CD8-positive, alpha-beta memory T cell (primary cell): ENCODE data around the gene MUL1. TPM values are rescaled to one million over a fixed set of nuclear protein-coding genes. Genes with fewer than 3 reads are reported as not detected.

ENCODE experiments used
- CTCF ChIA-PET: fragments of 350-600 bp; sonication (Branson Sonifier 250); formaldehyde crosslinking; loops from one replicate; lab custom pipeline; 2021; ENCODE audit warnings: antibody characterized with exemption; lab: Charles Lee
- POLR2A ChIA-PET: fragments of 350-600 bp; sonication (Branson Sonifier 250); formaldehyde crosslinking; loops from one replicate; lab custom pipeline; 2021; ENCODE audit warnings: antibody characterized with exemption; lab: Charles Lee
- DNase-seq, 5 donors: peaks; one replicate each; pipeline versions ENCODE4 v3.0.0 to v3.0.0-alpha.2; 2020 to 2022; ENCODE audit warnings: mixed read lengths in 1 of 5
- H3K27ac ChIP-seq: one replicate; pipeline ENCODE4 v1.7.0; 2013; ENCODE audit warnings: low read depth, mild to moderate bottlenecking, low read length, moderate library complexity
- H3K27me3 ChIP-seq: 2 replicates; pipeline ENCODE4 v1.7.0; 2013; ENCODE audit warnings: low read length, mild to moderate bottlenecking; ENCODE audit not compliant: insufficient read depth, poor library complexity, severe bottlenecking
- H3K36me3 ChIP-seq: 2 replicates; pipeline ENCODE4 v1.7.0; 2013; ENCODE audit warnings: mild to moderate bottlenecking, low read length, moderate library complexity; ENCODE audit not compliant: insufficient read depth
- H3K4me1 ChIP-seq: 2 replicates; pipeline ENCODE4 v1.7.0; 2013; ENCODE audit warnings: mild to moderate bottlenecking, low read length, moderate library complexity; ENCODE audit not compliant: insufficient read depth
- H3K4me3 ChIP-seq: 2 replicates; pipeline ENCODE4 v1.7.0; 2013; ENCODE audit warnings: mild to moderate bottlenecking, low read length
- H3K9me3 ChIP-seq: 2 replicates; pipeline ENCODE4 v1.7.0; 2013; ENCODE audit warnings: mild to moderate bottlenecking, low read length
- H3K27ac Mint-ChIP-seq, 8 donors: one replicate each; pipeline ENCODE4 v1.8.0; 2020 to 2021; ENCODE audit warnings: mixed read lengths in 8 of 8, mild to moderate bottlenecking in 6 of 8, inconsistent platforms in 3 of 8, moderate library complexity in 3 of 8
- H3K27me3 Mint-ChIP-seq, 2 donors: one replicate each; pipeline ENCODE4 v1.8.0; 2020 to 2021; ENCODE audit warnings: mixed read lengths in 2 of 2, mild to moderate bottlenecking in 1 of 2, moderate library complexity in 1 of 2
- H3K36me3 Mint-ChIP-seq, 3 donors: one replicate each; pipeline ENCODE4 v1.8.0; 2020 to 2021; ENCODE audit warnings: mixed read lengths in 3 of 3, inconsistent platforms in 1 of 3, mild to moderate bottlenecking in 1 of 3
- H3K4me1 Mint-ChIP-seq, 3 donors: one replicate each; pipeline ENCODE4 v1.8.0; 2020 to 2021; ENCODE audit warnings: mixed read lengths in 3 of 3, inconsistent platforms in 1 of 3, mild to moderate bottlenecking in 1 of 3
- H3K4me3 Mint-ChIP-seq, 7 donors: one replicate each; pipeline ENCODE4 v1.8.0; 2020 to 2021; ENCODE audit warnings: mixed read lengths in 7 of 7, mild to moderate bottlenecking in 6 of 7, moderate library complexity in 4 of 7, inconsistent platforms in 2 of 7
- H3K9me3 Mint-ChIP-seq, 5 donors: one replicate each; pipeline ENCODE4 v1.8.0; 2020 to 2022; ENCODE audit warnings: mixed read lengths in 5 of 5, mild to moderate bottlenecking in 3 of 5, moderate library complexity in 2 of 5, inconsistent platforms in 1 of 5
- polyA plus RNA-seq: library from polyadenylated mRNA; unstranded; fragments of 300-500 nt; fragmentation: Illumina TruSeq; gene quantifications from one replicate; pipeline ENCODE4 v1.2.3, GENCODE V29; 2021
- total RNA-seq, 2 experiments: library from RNA; stranded (reverse); gene quantifications; one replicate each; pipeline ENCODE4 v1.2.3, GENCODE V29; 2021

The MUL1 gene
- total and polyA plus RNA-seq, 3 experiments from 2014 or later = 21.3 to 42.2 (median 23.3) TPM

- CTCF ChIA-PET = no interaction called here
- no peaks in the 10 kb centered on the region for H3K36me3 Mint-ChIP-seq
Measured at GRCh38 chr1:20469406-20470076, 38.4 kb downstream of the MUL1 start.

GRCh38 chr1:20466273-20466672, 41.7 kb downstream of the MUL1 start:
- CTCF ChIA-PET = interaction anchor here (1.8 kb wide), 1 partner anchor 27 kb away, joined by 4 read pairs; no protein-coding TSS in a partner anchor

More at GRCh38 chr1:20469406-20470076, 38.4 kb downstream of the MUL1 start:
- Histone ChIP-seq H3K9me3 (no peaks in the 10 kb centered on the region), H3K4me3 (no peak overlapping the region), H3K36me3 (no peaks in the 10 kb centered on the region), H3K27ac (no peak overlapping the region), H3K4me1 (no peaks in the 10 kb centered on the region), H3K27me3 (peaks cover 9% of the 10 kb centered on the region)
- Mint-ChIP-seq H3K4me3 (peak overlapping the region in 1 of 7 donors; percentile 11), H3K27me3 (peaks cover 31 to 68% of the 10 kb centered on the region in 2 donors), H3K27ac (peak overlapping the region in 1 of 8 donors; percentile 10), H3K4me1 (no peaks in the 10 kb centered on the region), H3K9me3 (no peaks in the 10 kb centered on the region)
- POLR2A ChIA-PET = no interaction called here
- DNase-seq = peak in 1 of 5 donors; percentile 6

GRCh38 chr1:20465187-20465586, 42.8 kb downstream of the MUL1 start:
- Histone ChIP-seq H3K4me3 (no peak overlapping the region), H3K36me3 (no peaks in the 10 kb centered on the region), H3K27me3 (peaks cover 17% of the 10 kb centered on the region), H3K9me3 (no peaks in the 10 kb centered on the region), H3K4me1 (no peaks in the 10 kb centered on the region), H3K27ac (no peak overlapping the region)
- POLR2A ChIA-PET = interaction anchor here (0.5 kb wide), 1 partner anchor 1531 kb away, joined by 4 read pairs; no protein-coding TSS in a partner anchor
- CTCF ChIA-PET = interaction anchor here (1.8 kb wide), 1 partner anchor 29 kb away, joined by 4 read pairs; no protein-coding TSS in a partner anchor
- Mint-ChIP-seq H3K27ac (no peak overlapping the region), H3K27me3 (peaks cover 20 to 46% of the 10 kb centered on the region in 2 donors), H3K36me3 (peaks cover 0 to 2% (median 0%) of the 10 kb centered on the region in 3 donors), H3K4me1 (no peaks in the 10 kb centered on the region), H3K9me3 (peaks cover 0 to 2% (median 0%) of the 10 kb centered on the region in 5 donors), H3K4me3 (no peak overlapping the region)
- DNase-seq = no peak

More at GRCh38 chr1:20466273-20466672, 41.7 kb downstream of the MUL1 start:
- peak overlapping the region in 1 of 7 donors; percentile 29 for H3K4me3 Mint-ChIP-seq
- DNase-seq = no peak
- H3K9me3 Mint-ChIP-seq = peaks cover 0 to 2% (median 0%) of the 10 kb centered on the region in 5 donors
- H3K27ac Mint-ChIP-seq = no peak overlapping the region
- no peaks in the 10 kb centered on the region for H3K4me1 Mint-ChIP-seq
- Histone ChIP-seq H3K4me1 (no peaks in the 10 kb centered on the region), H3K36me3 (no peaks in the 10 kb centered on the region), H3K27me3 (peaks cover 12% of the 10 kb centered on the region), H3K27ac (no peak overlapping the region), H3K4me3 (no peak overlapping the region), H3K9me3 (no peaks in the 10 kb centered on the region)
- POLR2A ChIA-PET = no interaction called here
- peaks cover 20 to 41% of the 10 kb centered on the region in 2 donors for H3K27me3 Mint-ChIP-seq
- no peaks in the 10 kb centered on the region for H3K36me3 Mint-ChIP-seq

- H3K27me3 Mint-ChIP-seq = peaks cover 20 to 48% of the 10 kb centered on the region in 2 donors
- peaks cover 17% of the 10 kb centered on the region for H3K27me3 ChIP-seq
- H3K9me3 Mint-ChIP-seq = peaks cover 0 to 2% (median 0%) of the 10 kb centered on the region in 5 donors
- no peak overlapping the region for H3K4me3 Mint-ChIP-seq
- no peak overlapping the region for H3K27ac ChIP-seq
- H3K9me3 ChIP-seq = no peaks in the 10 kb centered on the region
- no peak for DNase-seq
- H3K4me1 Mint-ChIP-seq = no peaks in the 10 kb centered on the region
- CTCF ChIA-PET = no interaction called here
- H3K27ac Mint-ChIP-seq = no peak overlapping the region
- H3K4me1 ChIP-seq = no peaks in the 10 kb centered on the region
- H3K36me3 ChIP-seq = no peaks in the 10 kb centered on the region
- POLR2A ChIA-PET = no interaction called here
- peaks cover 0 to 2% (median 0%) of the 10 kb centered on the region in 3 donors for H3K36me3 Mint-ChIP-seq
- no peak overlapping the region for H3K4me3 ChIP-seq
Measured at GRCh38 chr1:20463502-20463901, 44.4 kb downstream of the MUL1 start.

- DNase-seq = peak in 1 of 5 donors; percentile 18
- peaks cover 11% of the 10 kb centered on the region for H3K27me3 ChIP-seq
- Mint-ChIP-seq H3K4me1 (no peaks in the 10 kb centered on the region), H3K27ac (no peak overlapping the region), H3K36me3 (peaks cover 0 to 2% (median 0%) of the 10 kb centered on the region in 3 donors), H3K9me3 (peaks cover 0 to 2% (median 0%) of the 10 kb centered on the region in 5 donors), H3K4me3 (no peak overlapping the region), H3K27me3 (peaks cover 15 to 44% of the 10 kb centered on the region in 2 donors)
- no peaks in the 10 kb centered on the region for H3K36me3 ChIP-seq
- no peaks in the 10 kb centered on the region for H3K4me1 ChIP-seq
- no peaks in the 10 kb centered on the region for H3K9me3 ChIP-seq
- ChIA-PET CTCF (interaction anchor here (0.7 kb wide), 1 partner anchor 250 kb away, joined by 3 read pairs; no protein-coding TSS in a partner anchor), POLR2A (no interaction called here)
- H3K27ac ChIP-seq = no peak overlapping the region
- H3K4me3 ChIP-seq = no peak overlapping the region
Measured at GRCh38 chr1:20462397-20462796, 45.6 kb downstream of the MUL1 start.

GRCh38 chr1:20458717-20459116, 49.2 kb downstream of the MUL1 start:
- Histone ChIP-seq H3K4me1 (no peaks in the 10 kb centered on the region), H3K9me3 (no peaks in the 10 kb centered on the region), H3K27ac (no peak overlapping the region), H3K36me3 (no peaks in the 10 kb centered on the region), H3K27me3 (peaks cover 8% of the 10 kb centered on the region), H3K4me3 (no peak overlapping the region)
- peaks cover 0 to 2% (median 0%) of the 10 kb centered on the region in 3 donors for H3K36me3 Mint-ChIP-seq
- no peak for DNase-seq
- ChIA-PET POLR2A (no interaction called here), CTCF (no interaction called here)
- no peak overlapping the region for H3K27ac Mint-ChIP-seq
- H3K9me3 Mint-ChIP-seq = peaks cover 0 to 2% (median 0%) of the 10 kb centered on the region in 5 donors
- no peaks in the 10 kb centered on the region for H3K4me1 Mint-ChIP-seq
- H3K4me3 Mint-ChIP-seq = no peak overlapping the region
- H3K27me3 Mint-ChIP-seq = peaks cover 12 to 34% of the 10 kb centered on the region in 2 donors

GRCh38 chr1:20454004-20454403, 53.9 kb downstream of the MUL1 start:
- H3K9me3 ChIP-seq = no peaks in the 10 kb centered on the region
- H3K36me3 Mint-ChIP-seq = no peaks in the 10 kb centered on the region
- H3K9me3 Mint-ChIP-seq = no peaks in the 10 kb centered on the region
- H3K4me1 Mint-ChIP-seq = no peaks in the 10 kb centered on the region
- no peak overlapping the region for H3K4me3 Mint-ChIP-seq
- DNase-seq = no peak
- no peak overlapping the region for H3K27ac Mint-ChIP-seq
- H3K4me3 ChIP-seq = no peak overlapping the region
- peaks cover 16 to 40% of the 10 kb centered on the region in 2 donors for H3K27me3 Mint-ChIP-seq
- H3K4me1 ChIP-seq = no peaks in the 10 kb centered on the region
- no peak overlapping the region for H3K27ac ChIP-seq
- H3K36me3 ChIP-seq = no peaks in the 10 kb centered on the region
- no peaks in the 10 kb centered on the region for H3K27me3 ChIP-seq
- CTCF ChIA-PET = no interaction called here
- POLR2A ChIA-PET = no interaction called here

- H3K27ac ChIP-seq = no peak overlapping the region
- no peaks in the 10 kb centered on the region for H3K36me3 Mint-ChIP-seq
- H3K27ac Mint-ChIP-seq = no peak overlapping the region
- no peaks in the 10 kb centered on the region for H3K9me3 ChIP-seq
- CTCF ChIA-PET = no interaction called here
- POLR2A ChIA-PET = no interaction called here
- H3K4me1 Mint-ChIP-seq = no peaks in the 10 kb centered on the region
- no peak overlapping the region for H3K4me3 ChIP-seq
- H3K27me3 Mint-ChIP-seq = peaks cover 8 to 28% of the 10 kb centered on the region in 2 donors
- no peaks in the 10 kb centered on the region for H3K4me1 ChIP-seq
- no peaks in the 10 kb centered on the region for H3K27me3 ChIP-seq
- no peak overlapping the region for H3K4me3 Mint-ChIP-seq
- no peaks in the 10 kb centered on the region for H3K36me3 ChIP-seq
- H3K9me3 Mint-ChIP-seq = no peaks in the 10 kb centered on the region
- no peak for DNase-seq
Measured at GRCh38 chr1:20449735-20450311, 58.1 kb downstream of the MUL1 start.
